HG03175 (cell line): Measurements from ENCODE around the gene PTCD1.

ENCODE experiments used
- ATAC-seq: cut with Tn5 transposase; IDR thresholded peaks from one replicate; pipeline ENCODE4 v1.9.1; 2021; ENCODE audit warnings: mild to moderate bottlenecking, moderate library complexity; ENCODE audit not compliant: unreplicated experiment

The PTCD1 gene

DNA sequence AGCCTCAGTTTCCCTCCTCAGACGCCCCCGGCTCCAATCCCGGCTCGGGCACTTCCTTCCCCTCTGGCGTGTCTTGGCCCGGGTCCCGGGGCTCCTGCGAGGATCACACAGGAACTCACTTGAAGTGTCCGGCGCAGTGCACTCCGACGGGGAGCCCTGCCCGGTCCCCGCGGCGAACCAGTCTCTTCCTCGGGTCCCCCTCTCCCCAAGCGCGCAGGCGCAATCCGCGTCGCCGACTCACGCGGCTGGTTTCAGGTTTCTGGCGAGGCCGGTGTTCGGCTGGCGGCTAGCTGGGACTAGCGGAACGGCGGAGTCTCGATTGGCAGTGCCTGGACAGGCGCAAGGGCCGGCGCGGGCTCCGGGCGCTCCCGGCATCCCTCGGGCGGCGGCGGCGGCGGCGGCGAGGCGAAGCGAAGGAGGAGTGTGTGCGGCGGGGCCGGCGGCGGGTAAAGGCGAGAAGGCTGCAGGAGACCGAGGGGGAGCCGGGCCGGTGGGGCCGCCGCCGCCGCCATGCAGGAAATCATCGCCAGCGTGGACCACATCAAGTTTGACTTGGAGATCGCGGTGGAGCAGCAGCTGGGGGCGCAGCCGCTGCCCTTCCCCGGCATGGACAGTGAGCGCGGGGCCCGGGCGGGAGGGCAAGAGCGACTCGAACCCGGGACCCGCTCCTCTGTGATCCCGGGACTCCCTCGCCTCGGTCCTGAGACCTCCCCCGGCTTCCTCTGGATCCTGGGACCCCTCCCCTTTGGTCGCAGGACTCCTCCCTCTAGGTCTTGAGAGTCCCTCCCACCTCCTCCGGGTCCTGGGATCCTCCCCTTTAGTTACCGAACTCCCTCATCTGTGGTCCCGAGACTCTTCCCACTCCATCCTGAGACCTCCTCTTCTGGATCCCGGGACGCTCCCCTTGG, at the start of gene PTCD1, which contains the start of gene CPSF4:
Gene PTCD1, minus strand, starts transcription at position 226 of the 908 bp plus-strand sequence. CDS start 3,556 bp downstream, outside the sequence.
Gene CPSF4, plus strand, starts transcription at position 371 of the 908 bp plus-strand sequence. Its CDS starts 140 bp downstream, at position 511.
- peak; percentile 90 for ATAC-seq

- no peak for ATAC-seq
These were observed 46.5 kb upstream of the PTCD1 start for GRCh38 chr7:99485094-99485493.

- ATAC-seq: no peak
These were observed 40.2 kb upstream of the PTCD1 start for GRCh38 chr7:99478464-99479440.

DNA sequence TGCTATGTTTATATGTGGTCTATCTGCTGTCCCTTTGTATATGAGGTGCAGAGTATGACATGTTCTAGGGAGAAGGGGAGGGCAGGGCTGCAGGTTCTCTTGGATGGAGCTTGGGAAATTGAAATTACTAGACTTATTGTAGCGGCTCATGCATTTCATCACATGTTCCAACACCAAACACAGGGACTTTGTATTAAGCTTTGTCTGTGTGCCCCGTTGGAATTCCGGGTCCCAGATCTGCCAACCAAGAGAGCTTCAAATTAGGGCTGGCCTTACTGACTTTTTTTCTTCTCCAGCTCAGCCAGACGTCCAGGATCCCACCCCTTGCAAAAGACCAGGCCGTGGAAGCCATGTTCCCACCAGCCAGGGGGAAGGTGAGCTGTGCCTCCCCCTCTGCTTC, 37.5 kb upstream of the PTCD1 start:
- ATAC-seq: no peak

- peak; percentile 12 for ATAC-seq
These were observed 34.7 kb upstream of the PTCD1 start for GRCh38 chr7:99473315-99473596.

- peak; percentile 93 for ATAC-seq
These were observed 34.1 kb upstream of the PTCD1 start, which contains the start of gene ZNF789 for GRCh38 chr7:99472561-99473314. ZNF789 (plus strand) TSS chr7:99472890; CDS start chr7:99476457, 3,567 bp downstream.

DNA sequence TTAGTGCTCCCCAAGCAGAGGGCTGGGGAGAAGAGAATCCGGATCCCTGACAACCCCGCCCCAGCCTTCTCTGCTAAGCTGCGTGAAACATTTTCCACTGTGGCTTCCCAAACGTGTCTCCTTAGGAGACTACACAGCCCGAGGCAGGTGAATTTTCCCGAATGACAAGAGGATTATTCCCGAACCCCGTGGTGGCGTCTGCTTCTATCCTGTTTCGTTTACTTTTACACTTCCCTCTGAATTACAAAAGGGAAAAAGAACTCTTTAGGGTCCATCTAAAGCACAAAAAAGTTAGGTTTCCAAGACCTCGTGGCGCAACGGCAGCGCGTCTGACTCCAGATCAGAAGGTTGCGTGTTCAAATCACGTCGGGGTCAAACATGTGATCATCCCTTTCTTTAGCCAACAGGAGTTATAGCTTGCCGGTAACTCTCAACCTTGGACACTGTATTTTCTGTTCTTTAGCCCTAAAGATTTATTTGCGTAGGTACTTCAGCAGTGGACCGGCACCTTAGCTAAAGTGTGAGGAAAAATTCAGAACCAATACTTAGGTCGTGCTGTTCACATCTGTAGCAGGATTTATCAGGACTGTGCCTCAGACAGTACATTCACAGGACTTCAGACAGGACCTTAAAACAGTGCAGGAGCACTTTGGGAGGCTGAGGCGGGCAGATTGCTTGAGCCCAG, 30.9 kb upstream of the PTCD1 start:
- no peak for ATAC-seq

GRCh38 chr7:99468336-99468918, 29.8 kb upstream of the PTCD1 start:
- no peak for ATAC-seq

DNA sequence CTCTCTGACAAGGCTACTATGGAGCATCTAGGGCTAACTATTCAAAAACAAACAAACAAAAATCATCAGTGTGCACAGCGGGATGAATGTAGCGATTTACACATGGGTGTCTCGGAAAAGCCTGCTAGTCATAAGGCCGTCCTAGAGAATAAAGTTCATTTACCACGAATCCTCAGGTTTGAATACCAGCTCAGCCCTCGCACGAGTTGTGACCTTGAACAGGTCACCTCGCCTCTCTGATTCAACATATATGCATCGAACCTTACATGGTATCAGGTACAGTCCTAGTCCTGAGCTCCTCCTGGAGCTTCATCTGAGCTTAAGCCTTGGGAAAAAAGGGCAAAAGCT, 26.8 kb upstream of the PTCD1 start:
- no peak for ATAC-seq

DNA sequence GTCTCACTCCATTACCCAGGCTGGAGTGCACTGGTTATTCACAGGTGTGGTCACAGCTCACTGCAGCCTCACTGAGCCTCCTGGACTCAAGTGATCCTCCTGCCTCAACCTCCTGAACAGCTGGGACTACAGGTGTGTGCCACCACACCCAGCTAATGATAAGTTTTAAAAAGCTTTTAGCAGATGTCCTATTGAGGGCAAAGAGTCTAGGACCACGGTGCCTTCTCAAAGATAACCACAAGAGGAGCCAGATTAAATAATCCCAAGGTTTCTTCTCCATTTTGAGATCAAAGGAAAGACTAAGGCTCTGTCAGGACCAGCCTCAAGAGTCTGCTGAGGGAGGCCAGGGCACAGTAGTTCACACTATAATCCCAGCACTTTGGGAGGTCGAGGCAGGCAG, 22.6 kb upstream of the PTCD1 start:
- no peak for ATAC-seq

DNA sequence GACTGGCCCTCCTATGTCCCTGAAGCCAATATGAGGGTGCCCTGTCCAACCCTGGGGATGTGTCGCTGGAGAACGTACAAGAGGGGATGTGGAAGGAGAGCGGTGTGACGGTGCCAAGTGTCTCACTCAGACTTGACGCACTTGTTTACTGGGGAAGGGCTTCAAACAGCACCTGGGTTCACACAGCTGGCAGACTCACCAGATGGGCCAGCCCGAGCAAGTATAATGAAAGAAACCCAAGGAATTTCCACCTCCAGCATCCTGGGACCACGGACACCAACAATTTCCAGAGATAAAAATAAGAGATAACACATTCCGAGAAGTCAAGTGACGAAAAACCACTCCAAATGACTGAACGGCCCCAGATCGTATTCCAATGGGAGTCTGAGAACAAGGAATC, 22.1 kb upstream of the PTCD1 start:
- ATAC-seq: no peak

DNA sequence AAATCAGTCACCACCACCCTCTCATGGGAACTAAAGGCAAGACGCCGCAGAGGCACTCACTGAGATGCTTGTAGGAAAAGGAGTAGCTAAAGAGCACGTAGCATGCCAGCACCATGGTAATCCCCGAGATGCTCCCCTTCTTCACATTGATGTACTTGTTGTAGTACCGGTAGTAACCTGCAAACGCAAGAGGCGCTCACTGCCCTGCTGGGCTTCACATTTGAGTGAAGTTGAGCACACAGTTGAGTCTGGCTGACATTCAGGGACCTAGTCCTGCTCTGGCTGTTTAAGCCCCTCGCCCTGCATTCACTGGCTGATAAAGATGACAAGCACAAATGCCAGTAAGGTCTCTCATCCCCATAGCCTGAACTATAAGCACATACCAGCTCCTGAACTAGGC, 20.5 kb upstream of the PTCD1 start:
- ATAC-seq: no peak

- ATAC-seq: no peak
These were observed 19.3 kb upstream of the PTCD1 start for GRCh38 chr7:99457650-99458493.

DNA sequence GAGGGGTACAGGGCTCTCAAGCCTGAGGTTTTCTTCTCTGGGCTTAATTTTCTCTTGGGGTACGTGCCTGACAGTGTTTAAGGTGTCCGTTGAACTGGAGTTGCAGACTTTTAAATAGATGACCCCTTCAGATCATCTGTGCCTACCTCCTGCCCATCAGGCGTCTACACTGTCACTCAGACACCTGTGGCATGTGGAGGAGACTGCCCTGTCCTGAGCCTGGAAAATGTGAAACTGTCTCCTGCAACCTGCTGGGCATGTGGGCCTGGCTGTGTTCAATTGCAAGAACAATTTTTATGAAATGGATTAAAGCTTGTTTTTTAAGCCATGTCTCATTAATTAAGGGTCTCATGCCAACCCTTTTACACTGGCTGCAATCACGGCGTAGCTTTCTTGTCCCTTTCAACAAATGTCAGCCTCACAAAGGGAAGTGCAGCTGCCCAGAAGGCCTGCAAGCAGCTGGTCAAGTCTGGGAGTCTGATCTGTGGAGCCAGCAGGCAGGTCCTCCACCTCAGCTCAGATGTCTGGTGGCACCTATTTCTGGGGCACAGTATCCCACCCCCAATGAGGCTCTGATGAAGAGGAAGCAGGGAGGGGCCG, 18.6 kb upstream of the PTCD1 start:
- no peak for ATAC-seq

DNA sequence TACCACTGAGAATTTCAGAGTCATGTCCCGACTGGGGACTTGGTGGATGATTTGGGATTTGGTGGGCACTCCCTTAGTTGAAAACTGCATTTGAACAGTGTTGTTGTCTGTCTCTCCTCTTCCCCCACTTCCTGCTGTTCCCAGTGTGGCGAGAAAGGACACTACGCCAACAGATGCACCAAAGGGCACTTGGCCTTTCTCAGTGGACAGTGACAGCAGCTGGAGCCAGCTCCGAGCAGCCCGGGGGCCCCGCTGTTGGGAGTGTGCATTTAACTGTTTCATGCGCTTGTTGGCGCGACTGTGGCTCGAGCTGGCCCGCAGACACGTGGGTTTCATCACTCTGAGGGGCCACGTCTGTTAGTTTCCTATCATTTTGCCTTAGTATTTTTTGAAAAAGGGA, 17.7 kb upstream of the PTCD1 start:
- no peak for ATAC-seq

- no peak for ATAC-seq
These were observed 17.3 kb upstream of the PTCD1 start for GRCh38 chr7:99455874-99456273.

- no peak for ATAC-seq
These were observed 14.5 kb upstream of the PTCD1 start for GRCh38 chr7:99453105-99453504.

DNA sequence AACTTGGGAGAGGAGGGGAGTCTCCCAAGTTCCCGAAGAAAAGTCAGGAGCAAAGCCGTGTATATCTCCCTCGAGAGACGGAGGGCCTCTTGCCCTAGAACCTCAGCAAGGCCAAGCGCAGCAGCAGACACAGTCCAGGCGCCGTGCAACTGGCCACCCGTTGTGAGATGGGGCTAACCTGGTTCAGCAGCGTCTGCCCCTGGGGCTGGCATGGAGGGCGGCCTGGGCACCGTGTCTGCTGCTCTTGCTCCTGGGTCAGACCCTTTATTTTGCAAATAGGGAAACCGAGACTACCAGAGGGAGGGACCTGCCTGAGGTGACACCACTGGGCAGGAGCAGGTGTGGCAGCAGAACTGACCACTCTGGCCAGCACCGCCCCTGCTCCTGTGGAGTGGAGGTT, 13.9 kb upstream of the PTCD1 start:
- no peak for ATAC-seq

DNA sequence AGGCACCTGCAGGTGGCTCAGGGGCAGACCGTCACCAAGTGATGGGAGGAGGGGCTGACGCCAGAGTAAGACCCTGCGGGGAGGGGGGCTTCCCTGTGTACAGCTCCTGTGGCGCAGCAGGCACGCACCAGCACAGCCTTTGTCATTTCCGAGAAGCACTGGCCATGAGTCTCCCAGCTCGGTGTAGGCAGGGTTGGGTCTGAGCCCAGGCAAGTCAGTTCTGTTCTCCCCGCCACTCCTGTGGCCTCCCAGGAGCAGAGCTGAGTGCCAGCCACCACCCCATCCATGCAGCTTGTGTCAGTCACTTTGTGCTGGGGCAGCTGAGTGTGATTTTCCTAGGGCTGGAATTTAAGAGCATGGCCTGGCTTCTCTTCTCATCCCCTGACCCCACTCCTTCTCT, 13.3 kb upstream of the PTCD1 start:
- no peak for ATAC-seq
